CD4-positive, alpha-beta T cell treated with Interleukin-17A for 4 hours (primary cell): ENCODE measurements around the gene HOXD9.

Source experiments
- DNase-seq: peaks from one replicate; pipeline ENCODE4 v3.0.0-alpha.2; 2020; ENCODE audit warnings: mixed read lengths

HOXD9 gene

GRCh38 chr2:176122683-176123410, at the start of gene HOXD9:
TSS of gene HOXD9 (plus strand) at chr2:176122719. CDS start at chr2:176122769, 50 bp downstream.
- DNase-seq = no peak

GRCh38 chr2:176072951-176073904, 49.3 kb upstream of the HOXD9 start:
- no peak for DNase-seq

- DNase-seq = no peak
These were observed 47.5 kb upstream of the HOXD9 start for GRCh38 chr2:176074919-176075425.

GRCh38 chr2:176075481-176075880, 47.0 kb upstream of the HOXD9 start:
- no peak for DNase-seq

GRCh38 chr2:176076063-176076462, 46.5 kb upstream of the HOXD9 start:
- DNase-seq = no peak

GRCh38 chr2:176076796-176077195, 45.7 kb upstream of the HOXD9 start:
- no peak for DNase-seq

- DNase-seq = no peak
These were observed 43.8 kb upstream of the HOXD9 start for GRCh38 chr2:176078541-176079284.

GRCh38 chr2:176079285-176079830, 43.2 kb upstream of the HOXD9 start:
- DNase-seq = no peak

- no peak for DNase-seq
These were observed 42.5 kb upstream of the HOXD9 start for GRCh38 chr2:176079831-176080539.

- DNase-seq = no peak
These were observed 41.8 kb upstream of the HOXD9 start for GRCh38 chr2:176080540-176081375.

GRCh38 chr2:176081376-176081836, 41.1 kb upstream of the HOXD9 start:
- no peak for DNase-seq

GRCh38 chr2:176081837-176082524, 40.5 kb upstream of the HOXD9 start:
- DNase-seq = no peak

GRCh38 chr2:176082525-176082823, 40.0 kb upstream of the HOXD9 start:
- no peak for DNase-seq

- DNase-seq = no peak
These were observed 39.4 kb upstream of the HOXD9 start for GRCh38 chr2:176082824-176083751.

GRCh38 chr2:176083796-176084261, 38.7 kb upstream of the HOXD9 start, which contains the start of gene EVX2:
TSS of gene EVX2 (minus strand) at chr2:176083962. CDS start at chr2:176083776, 186 bp downstream.
- DNase-seq = no peak

- DNase-seq = no peak
These were observed 37.9 kb upstream of the HOXD9 start for GRCh38 chr2:176084611-176085119.

- no peak for DNase-seq
These were observed 37.3 kb upstream of the HOXD9 start for GRCh38 chr2:176085120-176085788.
